PFSK-1 (cell line): ENCODE data around the gene IFIT3.
A peak's percentile ranks its signal among the peaks of the same experiment; 100 is the strongest.

Source experiments
- FOXP2 ChIP-seq: optimal IDR thresholded peaks from 2 replicates; pipeline ENCODE3; 2011; ENCODE audit warnings: borderline replicate concordance, control low read depth, inconsistent platforms; ENCODE audit not compliant: insufficient read depth; ENCODE audit errors: extremely low read length, extremely low read depth
- POLR2AphosphoS5 ChIP-seq: IDR thresholded peaks from 2 replicates; pipeline ENCODE4 v1.6.1; 2012; ENCODE audit warnings: low read depth, mild to moderate bottlenecking, control low read depth, low read length, moderate library complexity
- SIN3A ChIP-seq: IDR thresholded peaks from 2 replicates; pipeline ENCODE4 v1.6.1; 2012; ENCODE audit warnings: mild to moderate bottlenecking, low read length, moderate library complexity, borderline replicate concordance; ENCODE audit not compliant: insufficient read depth
- TAF1 ChIP-seq: IDR thresholded peaks from 2 replicates; pipeline ENCODE4 v1.6.1; 2012; ENCODE audit warnings: low read length, control low read depth, borderline replicate concordance; ENCODE audit not compliant: insufficient read depth
- TF ChIP-seq, protein P1 (sequence below), 2 experiments: IDR thresholded peaks; 2 replicates each; pipeline versions ENCODE4 v1.6.1 to v1.8.0; 2011 to 2012; ENCODE audit warnings: low read depth in 2 of 2, low read length in 2 of 2, control low read depth in 1 of 2, inconsistent platforms in 1 of 2, mild to moderate bottlenecking in 1 of 2, moderate library complexity in 1 of 2; ENCODE audit not compliant: insufficient read depth in 1 of 2

The IFIT3 gene

DNA sequence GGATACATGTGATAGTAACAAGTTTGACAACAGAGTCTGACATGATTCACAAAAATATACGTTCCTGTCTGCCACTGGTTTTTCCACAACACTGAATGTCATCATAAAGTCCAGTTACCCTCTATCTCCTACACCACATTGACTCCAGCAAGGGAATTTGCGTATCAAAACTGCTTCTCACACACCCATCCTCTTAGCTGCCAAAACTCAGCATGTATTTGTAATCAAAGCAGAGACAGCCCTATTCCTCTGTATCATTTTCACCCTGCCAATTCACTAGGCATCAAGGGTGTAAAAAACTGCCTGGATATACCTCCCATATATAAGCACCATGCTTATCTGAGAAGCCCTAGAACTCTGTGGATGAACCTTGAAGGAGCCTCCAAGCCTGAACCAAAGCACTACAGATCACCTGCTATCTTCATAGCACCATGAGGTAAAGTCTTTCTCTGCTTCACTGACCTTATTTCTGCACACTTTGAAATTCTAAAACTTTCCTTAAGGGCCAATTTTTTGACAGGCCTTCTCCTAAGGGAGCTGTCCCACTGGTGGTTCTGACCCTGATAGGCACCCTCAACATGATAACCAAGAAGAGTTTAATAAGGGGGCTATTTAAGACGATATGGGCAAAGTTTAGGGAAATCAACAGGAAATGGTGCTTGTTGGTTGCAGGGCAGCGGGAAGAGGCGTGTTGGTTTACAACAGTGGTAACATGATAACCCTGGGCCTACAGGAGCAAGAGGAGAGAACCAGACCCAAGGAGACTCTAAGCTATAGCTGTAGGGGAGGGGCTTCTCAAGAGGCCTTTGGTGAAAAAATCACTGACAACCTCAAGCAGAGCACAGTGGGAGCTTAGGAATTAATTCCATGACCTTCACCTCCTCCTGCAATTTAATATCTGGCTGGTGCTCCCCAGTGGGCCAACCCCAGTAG, 50.2 kb downstream of the IFIT3 start, which contains the start of gene IFIT1B:
Gene IFIT1B (plus strand): TSS at position 352 of the 933 bp plus-strand sequence. CDS start 80 bp downstream, at position 432.
- TF ChIP-seq SIN3A (no peak), FOXP2 (no peak)
- TF ChIP-seq, protein P1, sequence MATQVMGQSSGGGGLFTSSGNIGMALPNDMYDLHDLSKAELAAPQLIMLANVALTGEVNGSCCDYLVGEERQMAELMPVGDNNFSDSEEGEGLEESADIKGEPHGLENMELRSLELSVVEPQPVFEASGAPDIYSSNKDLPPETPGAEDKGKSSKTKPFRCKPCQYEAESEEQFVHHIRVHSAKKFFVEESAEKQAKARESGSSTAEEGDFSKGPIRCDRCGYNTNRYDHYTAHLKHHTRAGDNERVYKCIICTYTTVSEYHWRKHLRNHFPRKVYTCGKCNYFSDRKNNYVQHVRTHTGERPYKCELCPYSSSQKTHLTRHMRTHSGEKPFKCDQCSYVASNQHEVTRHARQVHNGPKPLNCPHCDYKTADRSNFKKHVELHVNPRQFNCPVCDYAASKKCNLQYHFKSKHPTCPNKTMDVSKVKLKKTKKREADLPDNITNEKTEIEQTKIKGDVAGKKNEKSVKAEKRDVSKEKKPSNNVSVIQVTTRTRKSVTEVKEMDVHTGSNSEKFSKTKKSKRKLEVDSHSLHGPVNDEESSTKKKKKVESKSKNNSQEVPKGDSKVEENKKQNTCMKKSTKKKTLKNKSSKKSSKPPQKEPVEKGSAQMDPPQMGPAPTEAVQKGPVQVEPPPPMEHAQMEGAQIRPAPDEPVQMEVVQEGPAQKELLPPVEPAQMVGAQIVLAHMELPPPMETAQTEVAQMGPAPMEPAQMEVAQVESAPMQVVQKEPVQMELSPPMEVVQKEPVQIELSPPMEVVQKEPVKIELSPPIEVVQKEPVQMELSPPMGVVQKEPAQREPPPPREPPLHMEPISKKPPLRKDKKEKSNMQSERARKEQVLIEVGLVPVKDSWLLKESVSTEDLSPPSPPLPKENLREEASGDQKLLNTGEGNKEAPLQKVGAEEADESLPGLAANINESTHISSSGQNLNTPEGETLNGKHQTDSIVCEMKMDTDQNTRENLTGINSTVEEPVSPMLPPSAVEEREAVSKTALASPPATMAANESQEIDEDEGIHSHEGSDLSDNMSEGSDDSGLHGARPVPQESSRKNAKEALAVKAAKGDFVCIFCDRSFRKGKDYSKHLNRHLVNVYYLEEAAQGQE (IDR thresholded peaks at IDR 0.05; ENCODE audit: insufficient read depth in 1 of 2, low read depth in 2 of 2, low read length in 2 of 2) = peak in 1 of 2 experiments; percentile 69; a peak in 2 of 4 replicates

DNA sequence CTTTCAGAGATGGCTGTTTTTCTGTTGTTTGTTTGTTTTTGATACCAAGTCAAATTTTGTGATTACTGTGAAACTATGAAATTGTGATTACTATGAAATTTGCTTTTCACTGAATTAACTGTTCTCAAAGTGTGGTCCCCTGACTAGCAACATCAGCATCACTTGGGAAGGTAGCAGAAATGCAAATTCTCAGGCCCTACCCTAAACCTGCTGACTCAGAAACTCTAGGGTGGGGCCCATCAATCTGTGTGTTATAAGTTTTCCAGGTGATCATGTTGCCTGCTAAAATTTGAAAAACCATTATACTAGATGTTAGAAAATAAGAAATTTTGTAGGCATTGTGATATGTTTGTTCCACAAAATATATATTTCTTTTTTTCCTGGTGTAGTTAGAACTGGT, 51.3 kb downstream of the IFIT3 start:
- TF ChIP-seq, protein P1 (IDR thresholded peaks at IDR 0.05; ENCODE audit: insufficient read depth in 1 of 2, low read depth in 2 of 2, low read length in 2 of 2) = no peak
- TF ChIP-seq FOXP2 (no peak), POLR2AphosphoS5 (no peak), SIN3A (no peak), TAF1 (no peak)

DNA sequence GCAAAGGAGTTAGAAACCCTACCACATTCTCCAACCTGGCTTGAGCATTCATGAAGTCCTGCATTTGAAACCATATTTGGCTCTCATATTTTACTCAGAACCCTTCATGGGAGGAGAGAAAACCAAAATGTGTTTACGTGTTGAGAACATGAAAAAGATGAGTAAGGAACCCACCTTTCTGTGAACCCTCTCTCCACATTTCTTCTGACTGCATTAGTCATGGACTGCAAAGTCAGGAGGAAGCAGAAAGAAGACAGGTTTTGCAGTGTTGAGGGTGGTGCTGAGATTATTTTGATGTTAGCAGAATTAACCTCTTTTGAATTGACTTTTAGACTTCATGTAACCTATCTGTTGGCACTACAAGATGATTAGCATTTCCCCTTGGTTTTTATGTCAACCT, 55.0 kb downstream of the IFIT3 start:
- TF ChIP-seq, protein P1 (IDR thresholded peaks at IDR 0.05; ENCODE audit: insufficient read depth in 1 of 2, low read depth in 2 of 2, low read length in 2 of 2) = no peak
- no peak for TF ChIP-seq SIN3A
- no peak for TF ChIP-seq FOXP2
- TF ChIP-seq TAF1 = no peak
- TF ChIP-seq POLR2AphosphoS5 = no peak

DNA sequence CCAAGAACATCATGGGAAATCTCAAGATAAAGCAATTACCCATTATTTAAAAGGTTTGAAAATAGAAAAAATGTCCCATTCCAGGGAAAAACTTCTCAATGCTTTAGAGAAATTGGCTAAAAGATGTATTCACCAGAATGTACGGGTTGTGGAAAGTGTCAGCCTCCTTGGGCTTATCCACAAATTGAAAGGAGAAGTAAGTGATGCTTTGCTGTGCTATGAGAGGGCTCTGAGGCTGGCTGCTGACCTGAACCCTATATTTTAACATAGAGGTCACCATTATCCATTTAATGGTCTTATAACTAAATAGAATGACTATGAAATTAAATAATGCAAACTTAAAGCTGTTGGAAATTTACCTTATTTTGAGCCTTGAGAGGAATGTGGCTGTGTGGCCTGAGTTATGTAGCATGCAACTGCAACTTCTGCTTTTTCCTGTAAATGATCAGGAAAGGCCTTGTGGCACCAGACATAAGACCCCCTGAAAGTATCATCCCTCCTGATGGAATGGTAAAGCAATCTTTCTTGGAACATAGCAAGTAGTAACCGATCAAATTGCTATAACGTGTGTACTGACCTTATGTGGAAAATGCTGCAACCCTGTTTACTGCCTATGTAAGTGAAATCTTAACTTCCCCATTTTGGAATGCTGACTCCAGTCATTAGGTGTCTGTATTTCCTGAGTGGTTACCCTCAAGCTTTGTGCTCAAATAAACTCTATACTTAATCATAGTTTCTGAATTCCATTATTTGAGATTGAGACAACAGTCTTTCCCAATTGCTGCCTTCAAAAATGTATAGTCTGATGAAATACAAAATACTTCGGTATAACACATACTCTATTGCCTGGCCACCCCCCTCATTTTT, 56.9 kb downstream of the IFIT3 start:
- TF ChIP-seq FOXP2 (no peak), TAF1 (no peak), SIN3A (no peak), POLR2AphosphoS5 (no peak)
- TF ChIP-seq, protein P1 (IDR thresholded peaks at IDR 0.05; ENCODE audit: insufficient read depth in 1 of 2, low read depth in 2 of 2, low read length in 2 of 2) = no peak
